SK-N-SH (cell line): ENCODE results near the gene ANXA11. TPM values are rescaled to one million over a fixed set of nuclear protein-coding genes. Genes with fewer than 3 reads are reported as not detected.

Source experiments
- CTCF ChIA-PET: fragments of 300-600, 350-600 bp; formaldehyde crosslinking; extraction: SDS; loops from one replicate; lab custom pipeline; 2021; lab: Yijun Ruan, JAX
- POLR2A ChIA-PET: fragments of 350-600 bp; sonication (Branson Sonifier 250); formaldehyde crosslinking; extraction: SDS; loops from one replicate; lab custom pipeline; 2020; ENCODE audit warnings: antibody characterized with exemption, inconsistent platforms; lab: Yijun Ruan, JAX
- DNase-seq: peaks from one replicate; pipeline ENCODE4 v3.0.0; 2012
- H2AFZ ChIP-seq: fragments of 200-600 bp; sonication (generic); 2 replicates; pipeline ENCODE4 v1.8.1; 2016; ENCODE audit warnings: antibody characterized with exemption, mild to moderate bottlenecking, low read depth
- H3F3A ChIP-seq: fragments of 200-600 bp; sonication (generic); replicated peaks from 2 replicates; pipeline ENCODE3; 2016; ENCODE audit warnings: antibody characterized with exemption, mild to moderate bottlenecking; ENCODE audit not compliant: insufficient read depth
- H3K27ac ChIP-seq, 2 experiments: fragments of 200-500 bp in 1 of 2; fragments of 200-600 bp in 1 of 2; sonication (Bioruptor generic) in 1 of 2; sonication (generic), shearing (Covaris generic) in 1 of 2; 2 replicates each; pipeline versions ENCODE4 v1.5.1 to v1.6.1; 2014 to 2016; ENCODE audit warnings: low read depth in 2 of 2, inconsistent platforms in 1 of 2, low read length in 1 of 2, mild to moderate bottlenecking in 1 of 2, mixed read lengths in 1 of 2
- H3K27me3 ChIP-seq: fragments of 200-600 bp; sonication (generic), shearing (Covaris generic); 2 replicates; pipeline ENCODE4 v1.6.1; 2016; ENCODE audit warnings: mixed run types; ENCODE audit not compliant: insufficient read depth
- H3K36me3 ChIP-seq, 2 experiments: fragments of 200-500 bp in 1 of 2; fragments of 200-600 bp in 1 of 2; sonication (Bioruptor generic) in 1 of 2; sonication (generic) in 1 of 2; replicated peaks in 1 of 2; 2 replicates each; pipeline versions ENCODE3 to v1.5.1; 2014 to 2016; ENCODE audit warnings: low read length in 1 of 2, mild to moderate bottlenecking in 1 of 2; ENCODE audit not compliant: insufficient read depth in 2 of 2, control insufficient read depth in 1 of 2
- H3K4me1 ChIP-seq, 2 experiments: fragments of 200-500 bp in 1 of 2; fragments of 200-600 bp in 1 of 2; sonication (Bioruptor generic) in 1 of 2; sonication (generic), shearing (Covaris generic) in 1 of 2; 2 replicates each; pipeline versions ENCODE4 v1.5.1 to v1.6.1; 2014 to 2016; ENCODE audit warnings: low read depth in 1 of 2, low read length in 1 of 2, mixed run types in 1 of 2; ENCODE audit not compliant: insufficient read depth in 2 of 2, control insufficient read depth in 1 of 2
- H3K4me2 ChIP-seq: fragments of 200-600 bp; sonication (generic), shearing (Covaris generic); 2 replicates; pipeline ENCODE4 v1.6.1; 2017; ENCODE audit warnings: mixed run types
- H3K4me3 ChIP-seq, 2 experiments: fragments of 200-500 bp in 1 of 2; fragments of 200-600 bp in 1 of 2; sonication (Bioruptor generic) in 1 of 2; sonication (generic), shearing (Covaris generic) in 1 of 2; 2 replicates each; pipeline versions ENCODE4 v1.5.1 to v1.8.1; 2014 to 2016; ENCODE audit warnings: low read depth in 2 of 2, inconsistent platforms in 1 of 2, low read length in 1 of 2, mild to moderate bottlenecking in 1 of 2, mixed read lengths in 1 of 2, moderate library complexity in 1 of 2
- H3K79me2 ChIP-seq: fragments of 200-600 bp; sonication (generic); 2 replicates; pipeline ENCODE4 v1.8.1; 2017; ENCODE audit warnings: mild to moderate bottlenecking; ENCODE audit not compliant: insufficient read depth
- H3K9ac ChIP-seq: fragments of 200-600 bp; sonication (generic); 2 replicates; pipeline ENCODE4 v1.6.1; 2017; ENCODE audit warnings: mixed run types
- H3K9me2 ChIP-seq: fragments of 200-600 bp; sonication (generic); 2 replicates; pipeline ENCODE4 v1.6.1; 2017; ENCODE audit warnings: mixed run types
- H3K9me3 ChIP-seq: fragments of 200-600 bp; sonication (generic); 2 replicates; pipeline ENCODE4 v1.6.1; 2017; ENCODE audit warnings: mixed run types, mild to moderate bottlenecking, moderate library complexity
- H4K20me1 ChIP-seq: fragments of 200-600 bp; sonication (generic); 2 replicates; pipeline ENCODE4 v1.6.1; 2017; ENCODE audit warnings: mild to moderate bottlenecking, mixed run types; ENCODE audit not compliant: insufficient read depth
- ELF1 ChIP-seq: IDR thresholded peaks from 2 replicates; pipeline ENCODE4 v1.4.0; 2012
- FOSL2 ChIP-seq: IDR thresholded peaks from 2 replicates; pipeline ENCODE4 v1.4.0; 2012; ENCODE audit warnings: low read depth, mild to moderate bottlenecking, moderate library complexity, borderline replicate concordance
- FOXJ3 ChIP-seq: sonication (generic); formaldehyde crosslinking; IDR thresholded peaks from 2 replicates; pipeline ENCODE4 v1.5.1; 2020; ENCODE audit warnings: mild to moderate bottlenecking, missing genetic modification reagents
- GABPA ChIP-seq: IDR thresholded peaks from 2 replicates; pipeline ENCODE4 v1.4.0; 2012; ENCODE audit warnings: low read depth, mild to moderate bottlenecking
- GATA2 ChIP-seq: sonication (generic); formaldehyde crosslinking; IDR thresholded peaks from 2 replicates; pipeline ENCODE4 v1.5.0; 2020; ENCODE audit warnings: mild to moderate bottlenecking, missing genetic modification reagents
- IRF3 ChIP-seq: fragments of 150-350 bp; IDR thresholded peaks from 2 replicates; pipeline ENCODE4 v1.6.1; 2016; ENCODE audit warnings: mild to moderate bottlenecking, low read depth, low read length
- MEF2A ChIP-seq: IDR thresholded peaks from 2 replicates; pipeline ENCODE4 v1.4.0; 2012; ENCODE audit warnings: low read depth, borderline replicate concordance
- MXI1 ChIP-seq: IDR thresholded peaks from 2 replicates; pipeline ENCODE4 v1.6.1; 2012; ENCODE audit warnings: mild to moderate bottlenecking, low read depth, low read length, improper control_type of control experiment
- NRF1 ChIP-seq: IDR thresholded peaks from 2 replicates; pipeline ENCODE4 v1.6.1; 2012; ENCODE audit warnings: low read depth, mild to moderate bottlenecking, low read length
- RCOR1 ChIP-seq: fragments of 150-350 bp; IDR thresholded peaks from 2 replicates; pipeline ENCODE4 v1.6.1; 2017; ENCODE audit warnings: antibody characterized with exemption, low read length
- RFX5 ChIP-seq: IDR thresholded peaks from 2 replicates; pipeline ENCODE4 v1.6.1; 2012; ENCODE audit warnings: mild to moderate bottlenecking, improper control_type of control experiment, low read length
- RXRA ChIP-seq: IDR thresholded peaks from 2 replicates; pipeline ENCODE4 v1.4.0; 2012; ENCODE audit warnings: low read depth, mild to moderate bottlenecking, borderline replicate concordance
- SIN3A ChIP-seq: IDR thresholded peaks from 2 replicates; pipeline ENCODE4 v1.6.1; 2012; ENCODE audit warnings: low read depth, mild to moderate bottlenecking, low read length, moderate library complexity, borderline replicate concordance
- SMC3 ChIP-seq: IDR thresholded peaks from 2 replicates; pipeline ENCODE4 v1.6.1; 2012; ENCODE audit warnings: low read depth, low read length, improper control_type of control experiment
- TCF12 ChIP-seq: IDR thresholded peaks from 2 replicates; pipeline ENCODE4 v1.4.0; 2012
- TEAD4 ChIP-seq: IDR thresholded peaks from 2 replicates; pipeline ENCODE4 v1.4.0; 2012; ENCODE audit warnings: mild to moderate bottlenecking, borderline replicate concordance; ENCODE audit not compliant: insufficient read depth
- YY1 ChIP-seq: IDR thresholded peaks from 2 replicates; pipeline ENCODE4 v1.4.0; 2012; ENCODE audit warnings: low read depth, mild to moderate bottlenecking
- WGBS: methylation state at CpG from one replicate; pipeline ENCODE4 v1.1.6; 2017; ENCODE audit warnings: low lambda C conversion rate; 5-methylcytosine and 5-hydroxymethylcytosine counted together
- polyA plus RNA-seq, 3 experiments: library from polyadenylated mRNA; depleted of rRNA; stranded (reverse); fragments of >200 nt; gene quantifications; 2 replicates each; pipeline ENCODE4 v1.2.3, GENCODE V29; 2012
- TF ChIP-seq, protein P1 (sequence below): IDR thresholded peaks from 2 replicates; pipeline ENCODE4 v1.4.0; 2012; ENCODE audit warnings: low read depth, borderline replicate concordance
- TF ChIP-seq, protein P2 (sequence below): IDR thresholded peaks from 2 replicates; pipeline ENCODE4 v1.4.0; 2012; ENCODE audit warnings: low read depth
- TF ChIP-seq, protein P3 (sequence below): fragments of 150-350 bp; IDR thresholded peaks from 2 replicates; pipeline ENCODE4 v1.6.1; 2017; ENCODE audit warnings: antibody characterized with exemption, low read length, low read depth, borderline replicate concordance

ANXA11 gene
- polyA plus RNA-seq, 1 of the 3 experiments (the other 2 are of a cell fraction), result 53.6 TPM

- no peaks in the 10 kb centered on the region for H3K27me3 ChIP-seq
- ChIA-PET CTCF (no interaction called here), POLR2A (no interaction called here)
- no peak overlapping the region for H3K4me3 ChIP-seq
- H3K9ac ChIP-seq, result no peak overlapping the region
- no peaks in the 10 kb centered on the region for H3K9me3 ChIP-seq
- no peak for DNase-seq
- H3K27ac ChIP-seq, result no peak overlapping the region
- H3K36me3 ChIP-seq, result peaks cover 0 to 9% of the 10 kb centered on the region in 2 experiments
- H3F3A ChIP-seq, result no peaks in the 10 kb centered on the region
- H3K9me2 ChIP-seq, result no peaks in the 10 kb centered on the region
- 89% methylated on average over 4 of the region's 4 CpGs for WGBS
- H3K4me2 ChIP-seq, result no peak overlapping the region
- H3K4me1 ChIP-seq, result peaks cover 0 to 15% of the 10 kb centered on the region in 2 experiments; a peak in 2 of 4 replicates
- no peak overlapping the region for H2AFZ ChIP-seq
- TF ChIP-seq IRF3 (no peak), SMC3 (no peak), SIN3A (no peak), FOSL2 (no peak), MEF2A (no peak), RXRA (no peak), NRF1 (no peak), YY1 (no peak), RFX5 (no peak), MXI1 (no peak), RCOR1 (no peak), GABPA (no peak), TEAD4 (no peak), GATA2 (CRISPR knock-in tag) (no peak), FOXJ3 (CRISPR knock-in tag) (no peak), TCF12 (no peak), ELF1 (no peak)
- TF ChIP-seq, protein P1, sequence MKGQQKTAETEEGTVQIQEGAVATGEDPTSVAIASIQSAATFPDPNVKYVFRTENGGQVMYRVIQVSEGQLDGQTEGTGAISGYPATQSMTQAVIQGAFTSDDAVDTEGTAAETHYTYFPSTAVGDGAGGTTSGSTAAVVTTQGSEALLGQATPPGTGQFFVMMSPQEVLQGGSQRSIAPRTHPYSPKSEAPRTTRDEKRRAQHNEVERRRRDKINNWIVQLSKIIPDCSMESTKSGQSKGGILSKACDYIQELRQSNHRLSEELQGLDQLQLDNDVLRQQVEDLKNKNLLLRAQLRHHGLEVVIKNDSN, result no peak
- TF ChIP-seq, protein P2, sequence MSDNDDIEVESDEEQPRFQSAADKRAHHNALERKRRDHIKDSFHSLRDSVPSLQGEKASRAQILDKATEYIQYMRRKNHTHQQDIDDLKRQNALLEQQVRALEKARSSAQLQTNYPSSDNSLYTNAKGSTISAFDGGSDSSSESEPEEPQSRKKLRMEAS, result no peak
- TF ChIP-seq, protein P3, sequence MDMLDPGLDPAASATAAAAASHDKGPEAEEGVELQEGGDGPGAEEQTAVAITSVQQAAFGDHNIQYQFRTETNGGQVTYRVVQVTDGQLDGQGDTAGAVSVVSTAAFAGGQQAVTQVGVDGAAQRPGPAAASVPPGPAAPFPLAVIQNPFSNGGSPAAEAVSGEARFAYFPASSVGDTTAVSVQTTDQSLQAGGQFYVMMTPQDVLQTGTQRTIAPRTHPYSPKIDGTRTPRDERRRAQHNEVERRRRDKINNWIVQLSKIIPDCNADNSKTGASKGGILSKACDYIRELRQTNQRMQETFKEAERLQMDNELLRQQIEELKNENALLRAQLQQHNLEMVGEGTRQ, result no peak
- H3K79me2 ChIP-seq, result no peaks in the 10 kb centered on the region
- H4K20me1 ChIP-seq, result 0 out of 2 replicates have a peak, but pooled peaks cover 13% of the 10 kb centered on the region
Observed at GRCh38 chr10:80170026-80170425, 35.3 kb downstream of the ANXA11 start.
